GM18511 (cell line): Measurements from ENCODE around the gene WNT11.

ENCODE experiments used
- ATAC-seq: cut with Tn5 transposase; IDR thresholded peaks from one replicate; pipeline ENCODE4 v1.9.1; 2021; ENCODE audit warnings: mild to moderate bottlenecking, moderate library complexity; ENCODE audit not compliant: unreplicated experiment

Gene WNT11

GRCh38 chr11:76219243-76219642 is 12.9 kb upstream of the WNT11 start:
- ATAC-seq: no peak

GRCh38 chr11:76218449-76219178 is 12.3 kb upstream of the WNT11 start:
- no peak for ATAC-seq

GRCh38 chr11:76217653-76218160 is 11.4 kb upstream of the WNT11 start:
- ATAC-seq: no peak

GRCh38 chr11:76216536-76217325 is 10.4 kb upstream of the WNT11 start:
- no peak for ATAC-seq

- no peak for ATAC-seq
These were observed 9.6 kb upstream of the WNT11 start for GRCh38 chr11:76215941-76216340.

- ATAC-seq: no peak
These were observed 8.8 kb upstream of the WNT11 start for GRCh38 chr11:76214968-76215548.

GRCh38 chr11:76214186-76214585 is 7.9 kb upstream of the WNT11 start:
- no peak for ATAC-seq

- no peak for ATAC-seq
These were observed 6.1 kb upstream of the WNT11 start for GRCh38 chr11:76212086-76213035.

- no peak for ATAC-seq
These were observed 4.9 kb upstream of the WNT11 start for GRCh38 chr11:76210931-76211851.

- no peak for ATAC-seq
These were observed 4.0 kb upstream of the WNT11 start for GRCh38 chr11:76209973-76210930.

GRCh38 chr11:76209375-76209972 is 3.2 kb upstream of the WNT11 start:
- ATAC-seq: no peak

- ATAC-seq: peak; percentile 37
These were observed 2.4 kb upstream of the WNT11 start for GRCh38 chr11:76208438-76209374.

GRCh38 chr11:76207642-76208401 is 1.5 kb upstream of the WNT11 start:
- ATAC-seq: peak; percentile 48

GRCh38 chr11:76206077-76206326 is 300 bp downstream of the WNT11 start:
- ATAC-seq: no peak

GRCh38 chr11:76205252-76206076 is 838 bp downstream of the WNT11 start:
- no peak for ATAC-seq

GRCh38 chr11:76203937-76204336 is 2.4 kb downstream of the WNT11 start:
- no peak for ATAC-seq
